Epithelial cell of proximal tubule (primary cell): ENCODE results near the gene WDCP. TPM values are rescaled to one million over a fixed set of nuclear protein-coding genes. Genes with fewer than 3 reads are reported as not detected.

Experiments
- DNase-seq: peaks from one replicate; pipeline ENCODE4 v3.0.0-alpha.2; 2011; ENCODE audit warnings: low read depth
- H3K4me3 ChIP-seq: 2 replicates; pipeline ENCODE4 v1.5.1; 2011; ENCODE audit warnings: low read depth, mild to moderate bottlenecking, low read length
- total RNA-seq: library from RNA; depleted of rRNA; stranded (reverse); fragments of >200 nt; gene quantifications from 2 replicates; pipeline ENCODE4 v1.2.3, GENCODE V29; 2015
- TF ChIP-seq, protein P1 (sequence below): conservative IDR thresholded peaks from 2 replicates; pipeline ENCODE4 v1.5.1; 2012; ENCODE audit warnings: low read depth, mild to moderate bottlenecking, low read length

The WDCP gene
- total RNA-seq, 1 donor from 2014 or later, result 7.7 TPM

DNA sequence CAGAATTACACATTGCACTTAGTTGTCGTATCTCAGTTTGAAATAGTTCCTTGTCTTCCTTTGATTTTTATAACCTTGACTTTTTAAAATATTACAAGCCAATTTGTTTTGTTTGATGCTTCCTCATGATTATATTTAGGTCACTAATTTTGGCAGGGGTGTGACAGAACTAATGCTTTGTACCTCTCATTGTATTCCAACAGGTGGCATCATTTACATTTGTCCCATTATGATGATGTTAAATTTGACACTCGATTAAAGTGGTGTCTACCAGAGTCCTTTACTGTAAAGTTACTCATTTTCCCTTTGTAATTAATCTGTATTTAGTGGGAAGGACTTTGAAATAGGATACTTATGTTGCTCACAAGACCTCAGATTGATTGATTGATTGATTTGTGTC, 58.8 kb downstream of the WDCP start:
- DNase-seq, result no peak
- H3K4me3 ChIP-seq, result no peak overlapping the region
- TF ChIP-seq, protein P1, sequence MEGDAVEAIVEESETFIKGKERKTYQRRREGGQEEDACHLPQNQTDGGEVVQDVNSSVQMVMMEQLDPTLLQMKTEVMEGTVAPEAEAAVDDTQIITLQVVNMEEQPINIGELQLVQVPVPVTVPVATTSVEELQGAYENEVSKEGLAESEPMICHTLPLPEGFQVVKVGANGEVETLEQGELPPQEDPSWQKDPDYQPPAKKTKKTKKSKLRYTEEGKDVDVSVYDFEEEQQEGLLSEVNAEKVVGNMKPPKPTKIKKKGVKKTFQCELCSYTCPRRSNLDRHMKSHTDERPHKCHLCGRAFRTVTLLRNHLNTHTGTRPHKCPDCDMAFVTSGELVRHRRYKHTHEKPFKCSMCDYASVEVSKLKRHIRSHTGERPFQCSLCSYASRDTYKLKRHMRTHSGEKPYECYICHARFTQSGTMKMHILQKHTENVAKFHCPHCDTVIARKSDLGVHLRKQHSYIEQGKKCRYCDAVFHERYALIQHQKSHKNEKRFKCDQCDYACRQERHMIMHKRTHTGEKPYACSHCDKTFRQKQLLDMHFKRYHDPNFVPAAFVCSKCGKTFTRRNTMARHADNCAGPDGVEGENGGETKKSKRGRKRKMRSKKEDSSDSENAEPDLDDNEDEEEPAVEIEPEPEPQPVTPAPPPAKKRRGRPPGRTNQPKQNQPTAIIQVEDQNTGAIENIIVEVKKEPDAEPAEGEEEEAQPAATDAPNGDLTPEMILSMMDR, result peak; percentile 53

Other genes starting within 250 kb of the WDCP start
- 4.5 and 5.2 TPM in 2 replicates for gene ATAD2B, start 120.3 kb downstream of the WDCP start, total RNA-seq
- 12.3 and 13.4 TPM in 2 replicates for gene UBXN2A, start 106.9 kb downstream of the WDCP start, total RNA-seq
- gene MFSD2B, start 37.3 kb downstream of the WDCP start, total RNA-seq, result 0.06 and 0.43 TPM in 2 replicates
- gene FKBP1B, start 2.4 kb upstream of the WDCP start, total RNA-seq, result 12.4 and 20.6 TPM in 2 replicates
- gene SF3B6, start 28.9 kb upstream of the WDCP start, total RNA-seq, result 159 and 226 TPM in 2 replicates
- gene TP53I3, start 37.4 kb upstream of the WDCP start, total RNA-seq, result 36.5 and 46.0 TPM in 2 replicates
- not detected in 2 replicates for gene PFN4, start 75.9 kb upstream of the WDCP start, total RNA-seq
- 2.7 and 4.8 TPM in 2 replicates for gene FAM228B, start 76.1 kb upstream of the WDCP start, total RNA-seq
- 0.43 TPM in 1 of 2 replicates, not detected in the other for gene FAM228A, start 127.7 kb upstream of the WDCP start, total RNA-seq